K562 (cell line): ENCODE results near the gene ALG11.

ENCODE experiments used
- DMBX1 ChIP-seq: fragments of 250-450 bp; sonication (Bioruptor Pico); IDR thresholded peaks from 2 replicates; pipeline ENCODE4 v1.8.0; 2022; ENCODE audit warnings: inconsistent platforms, mild to moderate bottlenecking, moderate library complexity, borderline replicate concordance
- FOS ChIP-seq: IDR thresholded peaks from 3 replicates; pipeline ENCODE4 v1.6.1; 2011; ENCODE audit not compliant: insufficient read length; ENCODE audit errors: extremely low read depth
- JUNB ChIP-seq: fragments of 450-650 bp; formaldehyde crosslinking; conservative IDR thresholded peaks from 2 replicates; pipeline ENCODE4 v1.4.0; 2020; ENCODE audit warnings: mild to moderate bottlenecking
- SAP30 ChIP-seq: fragments of 200-600 bp; sonication (generic); IDR thresholded peaks from 2 replicates; pipeline ENCODE4 v1.6.1; 2012; ENCODE audit warnings: borderline replicate concordance, low read depth, mild to moderate bottlenecking, moderate library complexity, low read length, control low read depth, inconsistent platforms; ENCODE audit not compliant: insufficient read depth, poor library complexity, severe bottlenecking
- TGIF2 ChIP-seq: sonication (generic); formaldehyde crosslinking; IDR thresholded peaks from 2 replicates; pipeline ENCODE4 v1.8.1; 2022; ENCODE audit warnings: mild to moderate bottlenecking, missing genetic modification reagents, moderate library complexity
- ZKSCAN1 ChIP-seq: fragments of 150-350 bp; IDR thresholded peaks from 2 replicates; pipeline ENCODE4 v1.6.1; 2016; ENCODE audit warnings: low read depth, low read length
- TF ChIP-seq, protein P1 (sequence below): sonication (generic); formaldehyde crosslinking; IDR thresholded peaks from 2 replicates; pipeline ENCODE4 v1.8.0; 2022; ENCODE audit warnings: mild to moderate bottlenecking, missing genetic modification reagents
- TF ChIP-seq, protein P2 (sequence below), 3 experiments: IDR thresholded peaks in 2 of 3; conservative IDR thresholded peaks in 1 of 3; 2 replicates each; pipeline ENCODE4 v1.5.1; 2011 to 2012; ENCODE audit warnings: low read length in 3 of 3, mild to moderate bottlenecking in 3 of 3, control low read depth in 2 of 3, improper control_type of control experiment in 1 of 3, inconsistent platforms in 1 of 3, low read depth in 1 of 3, mixed read lengths in 1 of 3, moderate library complexity in 1 of 3; ENCODE audit not compliant: insufficient read depth in 2 of 3

DNA sequence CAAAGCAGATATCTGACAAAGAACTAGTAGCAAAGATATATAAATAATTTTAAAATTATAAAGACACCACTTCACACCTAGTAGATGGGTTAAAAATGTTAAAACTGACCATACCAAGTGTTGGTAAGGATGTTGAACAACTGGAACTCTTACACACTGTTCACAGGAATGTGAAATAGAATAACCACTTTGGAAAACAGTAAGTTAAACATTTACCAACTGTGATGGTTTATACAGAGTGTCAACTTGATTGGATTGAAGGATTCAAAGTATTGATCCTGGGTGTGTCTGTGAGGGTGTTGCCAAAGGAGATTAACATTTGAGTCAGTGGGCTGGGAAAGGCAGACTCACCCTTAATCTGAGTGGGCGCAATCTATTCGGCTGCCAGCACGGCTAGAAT, 31.5 kb downstream of the ALG11 start:
- TF ChIP-seq DMBX1 (no peak), TGIF2 (no peak), FOS (no peak), SAP30 (no peak), ZKSCAN1 (no peak), JUNB (CRISPR knock-in tag) (no peak)
- TF ChIP-seq, protein P1, sequence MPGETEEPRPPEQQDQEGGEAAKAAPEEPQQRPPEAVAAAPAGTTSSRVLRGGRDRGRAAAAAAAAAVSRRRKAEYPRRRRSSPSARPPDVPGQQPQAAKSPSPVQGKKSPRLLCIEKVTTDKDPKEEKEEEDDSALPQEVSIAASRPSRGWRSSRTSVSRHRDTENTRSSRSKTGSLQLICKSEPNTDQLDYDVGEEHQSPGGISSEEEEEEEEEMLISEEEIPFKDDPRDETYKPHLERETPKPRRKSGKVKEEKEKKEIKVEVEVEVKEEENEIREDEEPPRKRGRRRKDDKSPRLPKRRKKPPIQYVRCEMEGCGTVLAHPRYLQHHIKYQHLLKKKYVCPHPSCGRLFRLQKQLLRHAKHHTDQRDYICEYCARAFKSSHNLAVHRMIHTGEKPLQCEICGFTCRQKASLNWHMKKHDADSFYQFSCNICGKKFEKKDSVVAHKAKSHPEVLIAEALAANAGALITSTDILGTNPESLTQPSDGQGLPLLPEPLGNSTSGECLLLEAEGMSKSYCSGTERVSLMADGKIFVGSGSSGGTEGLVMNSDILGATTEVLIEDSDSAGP (CRISPR knock-in tag): no peak
- TF ChIP-seq, protein P2, sequence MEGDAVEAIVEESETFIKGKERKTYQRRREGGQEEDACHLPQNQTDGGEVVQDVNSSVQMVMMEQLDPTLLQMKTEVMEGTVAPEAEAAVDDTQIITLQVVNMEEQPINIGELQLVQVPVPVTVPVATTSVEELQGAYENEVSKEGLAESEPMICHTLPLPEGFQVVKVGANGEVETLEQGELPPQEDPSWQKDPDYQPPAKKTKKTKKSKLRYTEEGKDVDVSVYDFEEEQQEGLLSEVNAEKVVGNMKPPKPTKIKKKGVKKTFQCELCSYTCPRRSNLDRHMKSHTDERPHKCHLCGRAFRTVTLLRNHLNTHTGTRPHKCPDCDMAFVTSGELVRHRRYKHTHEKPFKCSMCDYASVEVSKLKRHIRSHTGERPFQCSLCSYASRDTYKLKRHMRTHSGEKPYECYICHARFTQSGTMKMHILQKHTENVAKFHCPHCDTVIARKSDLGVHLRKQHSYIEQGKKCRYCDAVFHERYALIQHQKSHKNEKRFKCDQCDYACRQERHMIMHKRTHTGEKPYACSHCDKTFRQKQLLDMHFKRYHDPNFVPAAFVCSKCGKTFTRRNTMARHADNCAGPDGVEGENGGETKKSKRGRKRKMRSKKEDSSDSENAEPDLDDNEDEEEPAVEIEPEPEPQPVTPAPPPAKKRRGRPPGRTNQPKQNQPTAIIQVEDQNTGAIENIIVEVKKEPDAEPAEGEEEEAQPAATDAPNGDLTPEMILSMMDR (IDR thresholded peaks at IDR 0.05 in 2 of 3, conservative IDR thresholded peaks at IDR 0.05 in 1 of 3; ENCODE audit: insufficient read depth in 2 of 3, low read depth in 1 of 3, low read length in 3 of 3): no peak
